ENCODE measurements around the gene GNAL.

Gene GNAL

DNA sequence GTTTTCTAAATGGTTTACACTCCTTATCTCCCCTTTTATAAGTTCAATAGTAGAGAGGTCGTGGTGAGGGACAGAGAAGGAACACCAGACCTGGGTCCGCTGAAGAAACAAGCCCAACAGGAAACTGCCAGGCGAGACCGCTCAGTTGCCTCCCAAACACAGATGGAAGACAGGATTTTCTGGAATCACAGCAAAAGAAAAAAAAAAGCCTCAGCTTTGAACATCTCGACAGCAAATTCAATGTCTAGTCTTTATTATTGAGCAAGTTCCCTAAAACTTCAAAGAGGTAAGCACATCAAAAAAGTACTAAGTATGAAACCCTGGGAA is 33.5 kb upstream of the GNAL start:
- no peak overlapping the region for H3K4me3 ChIP-seq (ENCODE audit: low read depth, low read length)
- TF ChIP-seq CTCF (IDR thresholded peaks at IDR 0.05; ENCODE audit: borderline replicate concordance, insufficient read depth, low read depth, low read length), result no peak

DNA sequence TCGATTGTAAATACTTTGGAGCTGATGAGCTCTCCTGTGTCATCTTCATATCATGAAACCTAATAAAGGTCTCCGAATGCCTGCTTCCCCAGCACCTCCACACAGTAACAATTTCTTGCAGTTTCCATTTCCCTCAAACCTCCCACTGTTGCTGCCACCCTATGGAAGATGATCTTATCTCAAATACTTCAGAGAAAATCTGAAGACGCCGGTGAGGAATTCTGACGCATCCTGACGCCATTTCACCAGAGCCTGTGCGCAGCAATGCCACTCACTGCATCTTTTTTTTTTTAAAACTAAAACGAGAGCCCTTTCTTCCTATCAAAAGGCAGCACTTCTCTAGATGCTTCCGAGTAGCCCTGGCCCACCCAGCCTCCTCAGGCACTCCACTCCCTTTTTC is 31.9 kb upstream of the GNAL start:
- TF ChIP-seq CTCF (IDR thresholded peaks at IDR 0.05; ENCODE audit: borderline replicate concordance, insufficient read depth, low read depth, low read length), result no peak
- no peak overlapping the region for H3K4me3 ChIP-seq (ENCODE audit: low read depth, low read length)

DNA sequence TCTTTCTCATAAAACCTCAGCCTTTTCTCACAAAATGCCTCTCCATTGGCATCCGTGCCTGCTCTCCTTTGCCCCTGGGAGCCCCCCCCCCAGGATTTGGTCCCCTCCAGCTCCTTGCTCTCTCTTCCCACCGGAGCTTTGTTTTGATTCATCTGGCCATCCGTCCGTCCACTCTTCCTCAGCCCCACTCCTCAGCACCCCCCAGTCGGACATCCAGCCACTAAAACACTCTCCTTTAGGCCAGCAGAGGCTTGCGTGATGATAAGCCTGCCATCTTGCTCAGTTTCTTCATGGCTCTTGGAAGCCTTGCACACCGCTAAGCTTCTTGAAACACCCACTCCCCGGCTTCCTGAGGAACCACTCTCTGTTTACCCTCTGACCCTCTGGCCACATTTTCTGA is 31.5 kb upstream of the GNAL start:
- no peak for TF ChIP-seq CTCF (IDR thresholded peaks at IDR 0.05; ENCODE audit: borderline replicate concordance, insufficient read depth, low read depth, low read length)
- no peak overlapping the region for H3K4me3 ChIP-seq (ENCODE audit: low read depth, low read length)

- TF ChIP-seq CTCF (IDR thresholded peaks at IDR 0.05; ENCODE audit: borderline replicate concordance, insufficient read depth, low read depth, low read length), result no peak
- H3K4me3 ChIP-seq (ENCODE audit: low read depth, low read length), result no peak overlapping the region
Observed at GRCh38 chr18:11658019-11658418, 31.0 kb upstream of the GNAL start.

DNA sequence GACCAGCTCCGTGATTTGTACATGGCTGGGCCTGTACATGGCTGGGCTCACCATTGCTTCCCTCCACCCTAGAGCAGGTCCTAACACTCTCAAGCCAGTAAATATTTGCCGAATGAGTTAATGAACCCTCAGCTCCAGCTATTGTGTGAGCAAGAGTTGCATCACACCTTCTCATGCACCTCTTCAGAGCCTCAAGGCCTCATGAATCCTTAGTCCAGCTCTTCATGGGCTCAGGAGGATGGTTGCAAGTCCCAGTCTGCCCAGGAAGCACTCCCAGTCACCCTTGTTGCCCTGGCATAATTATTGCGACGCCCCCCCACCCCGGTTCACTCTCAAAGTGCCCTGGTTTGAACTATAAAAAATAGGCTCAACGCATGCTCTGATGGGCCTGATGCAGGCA is 30.1 kb upstream of the GNAL start:
- TF ChIP-seq CTCF (IDR thresholded peaks at IDR 0.05; ENCODE audit: borderline replicate concordance, insufficient read depth, low read depth, low read length), result no peak
- no peak overlapping the region for H3K4me3 ChIP-seq (ENCODE audit: low read depth, low read length)

DNA sequence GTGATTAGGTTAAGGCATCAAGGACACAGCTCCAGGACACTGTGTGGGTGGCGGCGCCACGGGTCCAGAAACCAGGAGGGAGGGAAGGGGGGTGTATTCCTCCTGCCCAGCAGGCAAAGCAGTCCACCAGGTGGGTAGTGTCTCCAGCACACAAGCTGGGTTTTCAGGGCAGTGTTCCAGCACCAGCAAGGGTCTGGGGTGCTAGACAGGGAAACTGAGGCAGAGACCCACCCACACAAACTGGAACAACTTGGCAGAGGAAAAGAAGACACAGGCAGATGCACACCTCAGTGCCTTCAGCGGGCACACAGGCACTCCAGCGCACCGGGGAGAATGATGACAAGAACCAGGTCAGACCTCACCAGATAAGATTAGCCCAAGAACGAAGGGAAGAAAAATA is 28.4 kb upstream of the GNAL start:
- H3K4me3 ChIP-seq (ENCODE audit: low read depth, low read length), result no peak overlapping the region
- no peak for TF ChIP-seq CTCF (IDR thresholded peaks at IDR 0.05; ENCODE audit: borderline replicate concordance, insufficient read depth, low read depth, low read length)

- no peak overlapping the region for H3K4me3 ChIP-seq (ENCODE audit: low read depth, low read length)
- no peak for TF ChIP-seq CTCF (IDR thresholded peaks at IDR 0.05; ENCODE audit: borderline replicate concordance, insufficient read depth, low read depth, low read length)
Observed at GRCh38 chr18:11661430-11661829, 27.6 kb upstream of the GNAL start.
